Activated effector memory CD4-positive, alpha-beta T cell treated with Interleukin-2 at 50 U/mL for 16 hours (primary cell): ENCODE measurements around the gene RPL21.
"Not testable (repeated sequence)": the region's sequence is repeated elsewhere in the genome, so short reads cannot be mapped to it uniquely, and the experiment has no call there.

Experiments used
- DNase-seq: peaks from one replicate; pipeline ENCODE4 v3.0.0-alpha.2; 2020

RPL21 gene

DNA sequence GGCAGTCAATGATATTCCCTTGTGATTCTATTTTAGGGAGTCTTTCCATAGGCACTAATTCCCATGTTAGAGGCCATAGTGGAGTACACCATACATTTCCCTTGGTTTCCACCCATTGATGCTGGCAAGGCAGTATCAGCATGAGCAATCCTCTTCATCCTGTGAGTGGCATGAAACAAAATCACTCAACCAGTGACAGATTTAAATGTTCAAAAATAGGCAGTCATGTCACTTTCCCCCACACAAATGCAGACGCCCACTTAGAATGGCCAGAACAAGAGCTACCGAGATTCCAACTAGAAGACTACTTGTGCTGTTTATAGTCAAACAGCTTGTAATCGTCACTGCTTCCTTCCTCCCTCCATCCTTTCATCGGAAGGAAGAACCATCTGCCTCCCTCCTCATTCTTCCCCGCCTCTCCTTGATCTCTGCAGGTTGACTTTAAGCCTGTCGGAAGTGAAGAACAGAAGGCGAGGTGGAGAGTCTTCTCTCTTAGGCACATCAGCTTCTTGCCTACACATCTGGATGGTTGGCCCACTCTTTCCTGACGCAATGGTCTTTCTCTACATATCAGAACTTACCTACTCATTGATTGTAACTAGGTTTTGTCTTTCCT, 41.8 kb downstream of the RPL21 start:
- DNase-seq, result no peak

DNA sequence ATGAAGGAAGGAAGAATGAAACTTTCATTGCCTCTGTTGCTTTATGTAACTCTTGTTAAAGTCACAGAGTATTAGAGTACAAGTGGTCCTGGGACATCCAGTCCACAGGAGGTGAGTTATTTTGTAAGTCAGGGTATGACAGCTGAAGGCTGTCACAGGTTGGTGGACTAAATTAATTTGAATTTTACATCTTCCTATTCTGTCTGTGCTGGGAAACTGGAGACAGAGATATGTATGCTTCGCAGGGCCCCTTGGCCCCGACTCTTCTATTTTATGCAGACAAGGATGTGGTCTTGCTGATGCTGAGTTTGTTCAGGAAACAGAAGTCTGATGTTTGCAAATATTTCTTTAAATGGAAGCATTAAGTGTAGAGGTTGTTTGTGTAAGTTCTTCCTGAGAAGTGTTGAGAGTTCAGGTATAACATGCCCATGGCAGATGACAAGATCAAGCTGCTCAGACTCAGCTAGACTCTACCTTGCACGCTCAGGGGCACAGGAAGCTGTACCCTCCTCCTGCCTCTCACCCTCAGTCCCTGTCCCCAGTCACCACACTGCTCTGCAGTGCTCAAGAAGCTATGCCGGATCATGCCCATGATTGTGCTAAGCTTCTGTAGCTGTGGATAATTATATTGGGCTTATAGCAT, 42.6 kb downstream of the RPL21 start:
- DNase-seq, result no peak

DNA sequence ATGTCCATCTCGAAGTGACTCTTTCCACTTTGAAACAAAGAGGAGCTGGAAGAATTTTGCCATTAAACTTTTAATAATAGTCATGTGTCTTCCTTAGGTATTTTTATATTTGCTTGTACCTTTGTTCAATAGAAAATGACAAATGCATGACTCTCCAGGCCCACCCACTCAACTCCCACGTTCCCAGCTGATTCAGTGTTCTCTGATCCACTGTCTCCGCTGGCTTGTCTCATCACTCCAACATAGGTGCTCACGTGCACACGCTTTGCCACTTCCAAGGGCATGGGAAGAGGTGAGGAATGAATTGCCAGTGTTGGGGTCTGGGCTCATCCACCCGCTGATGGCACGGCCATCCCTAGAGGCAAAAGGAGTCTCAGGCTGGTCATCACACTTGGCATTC, 43.7 kb downstream of the RPL21 start:
- DNase-seq, result no peak

DNA sequence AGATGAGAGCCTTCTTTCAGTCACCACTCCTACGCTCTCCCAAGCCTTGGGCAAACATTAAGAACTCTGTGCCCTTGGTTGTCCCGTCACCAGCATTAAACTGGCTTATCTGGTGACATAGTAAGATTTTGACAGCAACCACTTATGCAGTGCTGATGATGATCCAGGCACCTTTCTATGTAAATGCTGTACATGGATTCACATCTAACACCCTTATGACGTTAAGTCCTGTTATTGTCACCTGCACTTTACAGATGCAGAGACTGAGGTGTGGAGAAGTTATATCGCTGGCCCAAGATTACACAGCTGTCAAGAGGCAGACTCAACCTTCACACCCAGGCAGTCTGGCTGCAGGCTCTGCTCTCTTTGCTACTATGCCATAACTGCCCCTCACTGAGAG, 44.3 kb downstream of the RPL21 start:
- no peak for DNase-seq

DNA sequence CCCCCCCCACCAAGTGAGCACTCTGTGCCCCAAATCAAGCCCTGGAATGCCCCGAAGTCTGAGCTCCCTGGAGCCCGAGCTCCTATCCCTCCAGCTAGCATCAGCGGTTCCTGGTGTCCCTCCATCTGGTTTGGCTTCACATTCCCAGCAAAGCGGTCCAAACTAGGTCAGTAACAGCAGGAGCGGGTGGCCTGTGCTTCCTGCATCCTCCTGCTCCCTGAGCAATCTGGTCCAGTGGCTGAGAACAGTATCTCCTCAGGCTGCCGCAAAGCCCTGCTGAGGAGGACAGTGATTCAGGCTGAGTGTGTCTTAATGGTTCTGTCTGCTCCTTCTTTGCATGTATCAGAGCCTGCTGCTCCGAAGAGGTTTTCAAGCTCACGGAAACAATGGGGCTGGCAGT, 45.1 kb downstream of the RPL21 start:
- no peak for DNase-seq

DNA sequence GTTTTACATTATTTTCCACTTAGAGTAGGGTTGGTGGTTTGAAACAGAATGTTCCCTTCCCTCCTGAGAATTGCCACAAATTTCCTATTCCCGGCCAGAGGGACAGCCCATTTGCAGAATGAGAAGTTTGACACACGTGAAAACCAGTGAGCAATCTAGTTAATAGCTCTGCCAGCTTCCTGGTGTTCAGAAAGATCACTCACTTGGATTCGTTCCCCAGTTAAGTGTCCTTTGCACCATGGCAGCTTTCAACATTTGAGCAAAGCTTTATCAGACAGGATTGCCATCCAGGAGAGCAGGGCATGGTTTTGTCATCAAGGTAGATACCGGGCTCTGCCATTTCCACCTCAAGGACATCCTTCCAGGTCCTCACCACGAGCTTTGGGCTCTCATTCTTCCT, 47.5 kb downstream of the RPL21 start:
- DNase-seq, result no peak

DNA sequence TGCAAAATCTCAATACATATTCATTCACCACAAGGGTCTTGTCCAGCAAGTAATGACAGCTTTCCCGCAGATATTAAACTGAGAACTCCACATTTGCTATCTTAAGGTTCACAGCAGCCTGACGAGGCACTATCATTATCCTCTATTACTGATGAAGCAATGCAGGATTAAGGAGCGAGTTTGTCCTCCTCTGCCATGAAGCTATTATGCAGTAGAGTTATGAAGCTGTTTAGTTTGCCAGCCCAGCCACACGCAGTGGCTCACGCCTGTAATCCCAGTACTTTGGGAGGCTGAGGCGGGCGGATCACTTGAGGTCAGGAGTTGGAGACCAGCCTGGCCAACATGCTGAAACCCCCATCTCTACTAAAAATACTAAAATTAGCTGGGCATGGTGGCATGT, 49.0 kb downstream of the RPL21 start:
- not testable (repeated sequence) for DNase-seq

DNA sequence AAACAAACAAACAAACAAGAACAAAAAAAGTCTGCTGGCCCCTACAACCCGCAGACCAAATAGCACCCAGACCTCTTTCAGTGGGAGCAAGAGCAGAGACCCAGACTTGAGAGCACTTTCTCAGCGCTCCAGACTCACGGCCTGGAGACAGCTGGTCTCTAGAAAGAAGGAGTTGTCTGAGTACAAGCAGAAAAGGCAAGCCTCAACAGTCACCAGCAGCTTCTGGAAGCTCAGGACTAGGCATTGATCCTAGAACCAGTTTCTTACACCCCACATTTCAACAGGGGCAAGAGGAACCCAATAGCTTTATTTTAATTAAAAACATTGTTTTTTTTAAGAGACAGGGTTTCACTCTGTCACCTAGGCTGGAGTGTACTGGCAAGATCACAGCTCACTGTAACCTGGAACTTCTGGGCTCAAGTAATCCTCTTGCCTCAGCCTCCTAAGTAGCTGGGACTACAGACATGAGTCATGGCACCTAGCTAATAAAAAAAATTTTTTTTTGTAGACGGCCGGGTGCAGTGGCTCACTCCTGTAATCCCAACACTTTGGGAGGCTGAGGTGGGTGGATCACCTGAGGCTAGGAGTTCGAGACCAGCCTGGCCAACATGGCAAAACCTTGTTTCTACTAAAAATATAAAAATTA, 49.7 kb downstream of the RPL21 start:
- no peak for DNase-seq

DNA sequence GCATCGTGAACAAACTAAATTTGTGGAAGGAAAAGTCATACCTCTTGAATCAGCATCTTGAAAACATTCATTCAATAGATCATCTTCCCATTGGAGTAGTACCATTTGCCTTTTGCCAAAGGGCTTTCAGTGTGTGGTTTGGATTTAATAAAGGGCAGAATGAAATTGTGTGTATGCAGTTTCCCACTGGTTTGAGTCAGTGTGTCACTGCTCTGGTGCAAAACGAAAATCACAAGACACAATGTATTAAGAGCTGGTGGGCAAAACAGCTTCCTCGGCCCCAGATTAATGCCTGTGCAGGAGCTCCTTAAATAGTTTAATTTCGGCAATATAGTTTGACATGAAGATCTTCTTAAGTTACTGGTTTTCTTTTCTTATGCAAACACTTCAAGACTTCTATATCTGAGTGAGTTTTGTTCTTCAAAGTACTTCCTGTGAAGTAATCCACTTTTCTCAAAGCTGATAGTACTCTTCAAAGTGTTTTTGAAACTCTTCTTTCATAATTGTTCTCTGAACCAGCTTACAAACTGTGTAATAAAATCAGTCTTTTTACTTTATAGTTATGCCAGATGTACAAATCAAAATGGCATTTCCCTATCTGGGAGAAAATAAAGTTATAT, 51.4 kb downstream of the RPL21 start:
- DNase-seq, result no peak

DNA sequence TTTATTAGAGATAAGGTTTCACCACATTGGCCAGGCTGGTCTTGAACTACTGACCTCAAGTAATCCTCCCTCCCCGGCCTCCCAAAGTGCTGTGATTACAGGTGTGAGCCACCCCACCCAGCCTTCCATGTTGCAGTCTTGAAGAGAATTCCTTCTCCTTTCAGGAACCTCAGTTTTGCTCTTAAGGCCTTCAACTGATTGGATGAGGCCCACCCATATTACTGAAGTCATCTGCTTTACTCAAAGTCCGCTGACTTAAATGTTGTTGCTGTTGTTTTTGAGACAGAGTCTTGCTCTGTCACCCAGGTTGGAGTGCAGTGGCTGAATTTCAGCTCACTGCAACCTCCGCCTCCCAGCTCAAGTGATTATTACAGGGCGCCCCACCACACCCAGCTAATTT, 52.7 kb downstream of the RPL21 start:
- no peak for DNase-seq

DNA sequence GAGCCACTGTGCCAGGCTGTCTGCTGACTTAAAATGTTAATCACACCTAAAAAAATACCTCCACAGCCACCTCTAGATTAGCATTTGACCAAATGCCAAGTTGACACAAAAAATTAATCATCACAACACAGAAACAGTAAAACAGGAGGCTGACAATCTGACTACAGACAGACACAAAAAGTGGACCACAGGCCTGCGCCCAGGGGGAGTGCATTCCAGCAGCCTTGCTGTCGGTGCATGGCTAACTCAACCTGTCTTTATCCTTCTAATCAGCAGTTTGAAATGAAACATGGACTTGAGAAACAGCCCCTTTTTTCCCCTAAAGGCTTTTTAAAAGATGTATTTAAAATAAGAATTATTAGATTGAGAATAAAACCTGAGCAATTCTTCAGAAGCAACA, 53.3 kb downstream of the RPL21 start:
- DNase-seq, result no peak
